Fibroblast of villous mesenchyme (primary cell): ENCODE data around the gene SMARCA2. TPM values are rescaled to one million over a fixed set of nuclear protein-coding genes. Genes with fewer than 3 reads are reported as not detected.

ENCODE experiments used
- DNase-seq: peaks from one replicate; pipeline ENCODE4 v3.0.0-alpha.2; 2010; ENCODE audit warnings: low read depth
- H3K4me3 ChIP-seq: 2 replicates; pipeline ENCODE4 v1.5.1; 2011; ENCODE audit warnings: low read depth, mild to moderate bottlenecking, low read length
- CTCF ChIP-seq: IDR thresholded peaks from 2 replicates; pipeline ENCODE4 v1.5.1; 2012; ENCODE audit warnings: low read depth, mild to moderate bottlenecking, low read length; ENCODE audit not compliant: insufficient read depth
- total RNA-seq: library from RNA; depleted of rRNA; stranded (reverse); fragments of >200 nt; gene quantifications from 2 replicates; pipeline ENCODE4 v1.2.3, GENCODE V29; 2012

Gene SMARCA2
- total RNA-seq, 1 donor, result 51.4 TPM

GRCh38 chr9:2130941-2131340 is 115.8 kb downstream of the SMARCA2 start:
- no peak for DNase-seq
- no peak overlapping the region for H3K4me3 ChIP-seq
- TF ChIP-seq CTCF, result no peak

- peak; percentile 80 for TF ChIP-seq CTCF
- peak; percentile 56 for DNase-seq
- H3K4me3 ChIP-seq, result no peak overlapping the region
Measured at GRCh38 chr9:2132484-2133082, 117.4 kb downstream of the SMARCA2 start.

DNA sequence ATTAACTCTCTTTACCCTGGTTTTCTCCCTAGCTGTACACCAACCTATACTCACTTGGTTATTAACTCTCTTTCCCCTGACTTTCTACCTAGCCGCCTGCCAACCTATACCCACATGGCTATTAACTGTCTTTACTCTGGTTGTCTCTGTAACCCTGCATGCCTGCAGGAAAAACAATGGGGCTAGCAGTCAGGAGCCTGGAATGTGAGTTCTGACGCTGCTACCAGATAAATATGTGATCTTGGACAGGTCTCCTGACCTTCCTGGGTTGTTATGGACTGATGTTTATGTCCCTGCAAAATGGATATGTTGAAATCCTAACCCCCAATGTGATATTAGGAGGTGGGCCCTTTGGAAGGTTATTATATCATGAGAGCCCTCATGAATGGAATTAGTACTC is 119.2 kb downstream of the SMARCA2 start:
- no peak for DNase-seq
- no peak overlapping the region for H3K4me3 ChIP-seq
- no peak for TF ChIP-seq CTCF

DNA sequence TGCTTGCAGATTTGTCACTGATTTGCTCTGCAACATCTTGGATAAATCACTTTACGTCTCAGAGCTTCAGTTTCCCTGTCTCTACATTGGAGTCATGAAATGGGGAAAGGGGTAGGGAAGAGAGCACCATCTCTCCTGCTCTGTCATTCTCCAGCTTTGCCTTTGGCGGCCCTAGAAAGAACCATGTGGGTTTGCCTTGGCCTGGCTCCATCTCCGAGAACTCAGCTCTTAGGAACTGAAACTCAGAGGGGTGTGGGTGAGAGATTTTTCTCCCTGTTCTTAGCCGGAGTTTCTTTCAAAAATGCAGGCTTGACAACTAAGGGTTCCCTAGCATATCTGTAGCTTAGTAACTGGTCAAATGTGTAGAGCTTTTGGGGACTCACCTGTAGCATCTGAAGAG is 123.5 kb downstream of the SMARCA2 start:
- H3K4me3 ChIP-seq, result no peak overlapping the region
- no peak for TF ChIP-seq CTCF
- no peak for DNase-seq

GRCh38 chr9:2140600-2141223 is 125.6 kb downstream of the SMARCA2 start:
- no peak overlapping the region for H3K4me3 ChIP-seq
- DNase-seq, result no peak
- no peak for TF ChIP-seq CTCF

GRCh38 chr9:2142212-2142611 is 127.1 kb downstream of the SMARCA2 start:
- no peak for DNase-seq
- TF ChIP-seq CTCF, result no peak
- H3K4me3 ChIP-seq, result no peak overlapping the region

DNA sequence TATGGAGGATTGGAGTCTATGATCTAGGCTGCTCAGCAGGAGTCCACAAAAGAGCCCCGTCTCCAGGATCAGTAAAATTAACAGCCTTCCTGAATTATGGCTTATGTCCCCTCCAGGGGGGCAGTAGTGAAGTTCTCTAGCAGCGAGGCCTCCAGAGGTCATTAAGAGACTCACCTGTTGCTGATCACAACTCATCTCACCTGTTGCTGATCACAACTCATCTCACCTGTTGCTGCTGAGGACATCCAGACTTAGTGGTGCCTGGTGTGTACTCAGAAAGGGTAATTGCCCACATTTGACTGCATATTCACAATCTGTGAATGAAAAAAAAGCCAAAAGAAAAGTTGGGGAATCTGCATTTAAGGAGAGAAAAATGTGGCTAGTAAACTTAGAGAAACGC is 129.5 kb downstream of the SMARCA2 start:
- DNase-seq, result no peak
- TF ChIP-seq CTCF, result no peak
- no peak overlapping the region for H3K4me3 ChIP-seq
